ENCODE data around the gene BRAP. TPM values are rescaled to one million over a fixed set of nuclear protein-coding genes. Genes with fewer than 3 reads are reported as not detected.
A peak's percentile ranks its signal among the peaks of the same experiment; 100 is the strongest.

Gene BRAP
- total RNA-seq, 4 donors from 2014 or later: 21.7 to 26.5 (median 23.1) TPM

- no peaks in the 10 kb centered on the region for H3K27me3 ChIP-seq
- peaks cover 0 to 100% of the 10 kb centered on the region in 2 donors for H3K36me3 ChIP-seq
- H3K4me1 ChIP-seq: no peaks in the 10 kb centered on the region
- WGBS, 2 donors (ENCODE audit: low coverage in 1 of 2): 83 to 92% methylated on average over 5 to 7 of the region's 7 CpGs
- no peaks in the 10 kb centered on the region for H3K9me3 ChIP-seq
- TF ChIP-seq POLR2AphosphoS5 (IDR thresholded peaks at IDR 0.05) (no peak), EP300 (IDR thresholded peaks at IDR 0.05) (no peak), POLR2A (IDR thresholded peaks at IDR 0.05) (no peak)
- TF ChIP-seq, protein P1, sequence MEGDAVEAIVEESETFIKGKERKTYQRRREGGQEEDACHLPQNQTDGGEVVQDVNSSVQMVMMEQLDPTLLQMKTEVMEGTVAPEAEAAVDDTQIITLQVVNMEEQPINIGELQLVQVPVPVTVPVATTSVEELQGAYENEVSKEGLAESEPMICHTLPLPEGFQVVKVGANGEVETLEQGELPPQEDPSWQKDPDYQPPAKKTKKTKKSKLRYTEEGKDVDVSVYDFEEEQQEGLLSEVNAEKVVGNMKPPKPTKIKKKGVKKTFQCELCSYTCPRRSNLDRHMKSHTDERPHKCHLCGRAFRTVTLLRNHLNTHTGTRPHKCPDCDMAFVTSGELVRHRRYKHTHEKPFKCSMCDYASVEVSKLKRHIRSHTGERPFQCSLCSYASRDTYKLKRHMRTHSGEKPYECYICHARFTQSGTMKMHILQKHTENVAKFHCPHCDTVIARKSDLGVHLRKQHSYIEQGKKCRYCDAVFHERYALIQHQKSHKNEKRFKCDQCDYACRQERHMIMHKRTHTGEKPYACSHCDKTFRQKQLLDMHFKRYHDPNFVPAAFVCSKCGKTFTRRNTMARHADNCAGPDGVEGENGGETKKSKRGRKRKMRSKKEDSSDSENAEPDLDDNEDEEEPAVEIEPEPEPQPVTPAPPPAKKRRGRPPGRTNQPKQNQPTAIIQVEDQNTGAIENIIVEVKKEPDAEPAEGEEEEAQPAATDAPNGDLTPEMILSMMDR (IDR thresholded peaks at IDR 0.05): no peak
- no peak overlapping the region for H3K27ac ChIP-seq
- H3K4me3 ChIP-seq: no peak overlapping the region
- ATAC-seq: no peak
Observed at GRCh38 chr12:111650912-111651311, 34.8 kb downstream of the BRAP start.

GRCh38 chr12:111645433-111645832 is 40.3 kb downstream of the BRAP start:
- peaks cover 0 to 81% of the 10 kb centered on the region in 2 donors for H3K36me3 ChIP-seq
- 94 to 100% methylated on average over 2 to 5 of the region's 5 CpGs for WGBS, 2 donors (ENCODE audit: low coverage in 1 of 2)
- H3K9me3 ChIP-seq: no peaks in the 10 kb centered on the region
- no peak overlapping the region for H3K4me3 ChIP-seq
- H3K4me1 ChIP-seq: peaks cover 0 to 21% (median 3%) of the 10 kb centered on the region in 3 donors
- H3K27me3 ChIP-seq: no peaks in the 10 kb centered on the region
- no peak for TF ChIP-seq POLR2A (IDR thresholded peaks at IDR 0.05)
- TF ChIP-seq, protein P1 (IDR thresholded peaks at IDR 0.05): no peak
- TF ChIP-seq POLR2AphosphoS5 (IDR thresholded peaks at IDR 0.05): no peak
- no peak for TF ChIP-seq EP300 (IDR thresholded peaks at IDR 0.05)
- no peak overlapping the region for H3K27ac ChIP-seq
- no peak for ATAC-seq

GRCh38 chr12:111643427-111643826 is 42.3 kb downstream of the BRAP start:
- H3K27ac ChIP-seq: peak overlapping the region in 3 of 4 donors; percentile 46 to 60 (median 60)
- H3K27me3 ChIP-seq: no peaks in the 10 kb centered on the region
- no peaks in the 10 kb centered on the region for H3K9me3 ChIP-seq
- ATAC-seq: no peak
- WGBS, 2 donors (ENCODE audit: low coverage in 1 of 2): 26 to 32% methylated on average over 3 of the region's 3 CpGs
- TF ChIP-seq POLR2A (IDR thresholded peaks at IDR 0.05): no peak
- TF ChIP-seq POLR2AphosphoS5 (IDR thresholded peaks at IDR 0.05): no peak
- TF ChIP-seq, protein P1 (IDR thresholded peaks at IDR 0.05): no peak
- TF ChIP-seq EP300 (IDR thresholded peaks at IDR 0.05): no peak
- peaks cover 0 to 62% of the 10 kb centered on the region in 2 donors for H3K36me3 ChIP-seq
- H3K4me1 ChIP-seq: peaks cover 0 to 21% (median 3%) of the 10 kb centered on the region in 3 donors
- no peak overlapping the region for H3K4me3 ChIP-seq

- no peak for ATAC-seq
- TF ChIP-seq POLR2AphosphoS5 (IDR thresholded peaks at IDR 0.05): no peak
- no peak for TF ChIP-seq POLR2A (IDR thresholded peaks at IDR 0.05)
- TF ChIP-seq, protein P1 (IDR thresholded peaks at IDR 0.05): peak in 1 of 4 experiments; percentile 36
- Histone ChIP-seq H3K4me3 (no peak overlapping the region), H3K9me3 (no peaks in the 10 kb centered on the region), H3K27me3 (no peaks in the 10 kb centered on the region), H3K27ac (peak overlapping the region in 3 of 4 donors; percentile 46 to 60 (median 60)), H3K36me3 (peaks cover 0 to 57% of the 10 kb centered on the region in 2 donors), H3K4me1 (peaks cover 0 to 21% (median 3%) of the 10 kb centered on the region in 3 donors)
- 21 to 64% methylated on average over 4 of the region's 4 CpGs for WGBS, 2 donors (ENCODE audit: low coverage in 1 of 2)
Observed at GRCh38 chr12:111642681-111643426, 42.9 kb downstream of the BRAP start.

DNA sequence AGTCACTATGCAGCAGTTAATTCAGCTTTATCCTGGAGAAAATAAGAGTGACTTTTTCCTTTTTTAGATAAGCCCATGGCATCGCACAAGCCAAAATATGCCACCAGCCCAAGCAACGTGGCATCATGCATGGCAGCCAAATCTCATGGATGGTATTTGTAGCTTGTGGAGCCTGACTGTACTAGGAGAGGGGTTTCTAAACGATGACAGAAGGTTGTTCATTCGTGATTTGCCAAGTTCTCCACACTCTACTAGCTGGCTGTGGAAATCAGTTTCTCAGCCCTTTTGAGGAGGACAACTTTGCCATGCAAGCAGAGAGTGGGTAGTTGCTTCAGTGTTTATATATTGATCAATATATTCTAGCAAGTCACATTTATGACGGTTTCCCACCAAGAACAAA is 45.2 kb downstream of the BRAP start:
- Histone ChIP-seq H3K9me3 (no peaks in the 10 kb centered on the region), H3K4me1 (peaks cover 3 to 42% (median 10%) of the 10 kb centered on the region in 3 donors), H3K36me3 (peaks cover 0 to 33% of the 10 kb centered on the region in 2 donors), H3K27me3 (no peaks in the 10 kb centered on the region), H3K4me3 (no peak overlapping the region), H3K27ac (no peak overlapping the region)
- no peak for TF ChIP-seq POLR2AphosphoS5 (IDR thresholded peaks at IDR 0.05)
- TF ChIP-seq POLR2A (IDR thresholded peaks at IDR 0.05): no peak
- TF ChIP-seq, protein P1 (IDR thresholded peaks at IDR 0.05): no peak
- ATAC-seq: no peak
- WGBS, 2 donors (ENCODE audit: low coverage in 1 of 2): 81 to 86% methylated on average over 3 of the region's 5 CpGs
